Adrenal gland (tissue), 5 donors: ENCODE results near the gene PRR7.

Source experiments
- CTCF ChIP-seq, 6 experiments: fragments of 450-650 bp in 4 of 6; fragments of 200-600 bp in 2 of 6; sonication (generic) in 1 of 6; IDR thresholded peaks; 1 replicate in 5 of 6; 2 replicates in 1 of 6; pipeline versions ENCODE4 v1.5.1 to v1.8.0; 2016 to 2021; ENCODE audit warnings: antibody characterized with exemption in 6 of 6, mild to moderate bottlenecking in 2 of 6, moderate library complexity in 1 of 6
- POLR2A ChIP-seq, 2 donors: fragments of 450-650 bp; IDR thresholded peaks; one replicate each; pipeline ENCODE4 v1.6.1; 2017; ENCODE audit warnings: antibody characterized with exemption in 2 of 2, mild to moderate bottlenecking in 2 of 2, moderate library complexity in 1 of 2
- donor health status: DM: no; HTN: no; CAD: no.

DNA sequence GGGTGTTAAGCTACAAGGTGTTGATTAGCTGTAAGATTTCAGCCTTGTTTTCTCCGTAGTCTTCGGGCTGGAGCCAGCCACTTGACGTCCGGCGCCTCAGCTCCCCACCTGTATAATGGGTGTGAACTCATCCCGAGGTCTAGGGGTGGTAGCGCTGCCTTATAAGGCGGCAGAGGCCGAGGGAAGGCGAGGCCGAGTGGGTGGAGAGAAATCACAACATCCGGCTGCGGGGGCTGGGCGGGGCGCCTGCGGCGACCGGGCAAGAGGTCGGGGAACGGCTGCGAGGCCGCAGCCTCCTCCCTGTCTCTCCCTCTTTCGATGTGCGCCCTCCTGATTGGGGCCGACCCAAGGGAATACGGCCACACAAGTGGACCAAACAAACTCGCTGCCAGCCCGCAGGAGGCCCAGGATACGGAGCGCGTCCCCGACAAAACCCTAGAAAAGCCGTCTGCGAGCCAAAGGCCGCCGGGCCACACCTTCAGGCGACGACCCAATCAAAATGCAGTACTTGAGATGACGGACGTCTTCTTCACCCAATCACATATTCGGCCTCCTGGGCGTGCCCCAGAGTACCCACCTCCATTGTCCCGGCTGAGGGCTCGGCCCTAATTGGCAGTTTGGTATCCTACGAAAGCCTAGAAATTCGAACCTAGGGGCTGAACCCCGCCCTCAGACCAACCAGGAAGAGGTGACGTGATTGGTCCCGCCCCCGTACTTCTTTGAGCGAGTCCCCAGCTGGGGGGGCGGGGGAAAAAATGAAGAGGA is 20.6 kb upstream of the PRR7 start:
- no peak for TF ChIP-seq CTCF (IDR thresholded peaks at IDR 0.05)
- peak; percentile 60 to 66 for TF ChIP-seq POLR2A (IDR thresholded peaks at IDR 0.05)
